Caki2 (cell line): ENCODE data around the gene PDZD2. TPM values are rescaled to one million over a fixed set of nuclear protein-coding genes. Genes with fewer than 3 reads are reported as not detected.

ENCODE experiments used
- DNase-seq: peaks from one replicate; pipeline ENCODE4 v3.0.0-alpha.2; 2015; ENCODE audit warnings: low read depth
- in situ Hi-C: cut with HindIII; loops from 2 replicates; pipeline ENCODE4 v1.10.0; 2016; ENCODE audit warnings: low sequenced_read_pairs, low pct_unique_long_range_greater_than_20kb, mixed read lengths
- total RNA-seq: library from RNA; depleted of rRNA; stranded (reverse); fragments of >200 nt; shearing (Covaris generic); gene quantifications from 2 replicates; pipeline ENCODE4 v1.2.3, GENCODE V29; 2014; ENCODE audit warnings: low replicate concordance

PDZD2 gene
- total RNA-seq, 1 experiment from 2014 or later = 0.17 TPM

GRCh38 chr5:31825518-31826068 lies 186.7 kb downstream of the PDZD2 start:
- in situ Hi-C loops = no loop called here

DNA sequence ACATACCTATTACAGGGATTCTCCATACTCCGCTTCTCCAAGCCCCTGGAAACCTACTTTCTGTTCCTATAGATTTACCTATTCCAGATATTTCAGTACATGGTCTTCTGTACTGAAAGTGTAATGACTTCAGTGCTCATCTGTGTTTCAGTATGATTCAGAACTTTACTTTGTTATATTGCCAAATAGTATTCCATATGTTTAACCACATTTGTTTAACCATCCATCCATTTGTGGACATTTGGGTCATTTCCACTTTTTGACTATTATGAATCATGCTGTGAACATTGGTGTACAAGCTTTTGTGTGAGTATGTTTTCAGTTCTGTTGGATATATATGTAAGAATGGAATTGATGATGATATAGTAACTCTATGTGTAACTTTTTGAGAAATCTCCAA lies 188.9 kb downstream of the PDZD2 start:
- no peak for DNase-seq
- in situ Hi-C loops = no loop called here

More at GRCh38 chr5:31825518-31826068, 186.7 kb downstream of the PDZD2 start:
- DNase-seq = peak; percentile 53

GRCh38 chr5:31832966-31833365 lies 194.0 kb downstream of the PDZD2 start:
- DNase-seq = no peak
- in situ Hi-C loops = no loop called here

DNA sequence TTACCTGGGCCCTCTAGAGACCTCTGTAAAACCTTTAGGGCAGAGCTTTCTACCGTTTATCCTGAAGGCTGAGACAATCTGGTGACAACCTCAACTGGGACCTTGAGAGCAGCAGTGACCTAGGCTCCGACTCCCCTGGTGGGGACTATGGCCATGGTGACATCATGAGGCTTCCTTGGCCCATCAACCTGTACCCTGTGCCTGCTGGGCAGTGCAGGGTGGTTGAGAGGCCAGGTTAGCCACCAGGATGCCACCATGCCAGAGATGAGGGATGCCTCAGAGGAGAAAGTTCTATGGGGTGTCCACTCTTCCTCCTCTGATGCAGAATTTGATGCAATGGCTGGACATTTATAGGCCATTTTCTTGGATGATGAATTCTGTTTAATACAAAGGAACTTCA lies 194.8 kb downstream of the PDZD2 start:
- no peak for DNase-seq
- in situ Hi-C loops = no loop called here

DNA sequence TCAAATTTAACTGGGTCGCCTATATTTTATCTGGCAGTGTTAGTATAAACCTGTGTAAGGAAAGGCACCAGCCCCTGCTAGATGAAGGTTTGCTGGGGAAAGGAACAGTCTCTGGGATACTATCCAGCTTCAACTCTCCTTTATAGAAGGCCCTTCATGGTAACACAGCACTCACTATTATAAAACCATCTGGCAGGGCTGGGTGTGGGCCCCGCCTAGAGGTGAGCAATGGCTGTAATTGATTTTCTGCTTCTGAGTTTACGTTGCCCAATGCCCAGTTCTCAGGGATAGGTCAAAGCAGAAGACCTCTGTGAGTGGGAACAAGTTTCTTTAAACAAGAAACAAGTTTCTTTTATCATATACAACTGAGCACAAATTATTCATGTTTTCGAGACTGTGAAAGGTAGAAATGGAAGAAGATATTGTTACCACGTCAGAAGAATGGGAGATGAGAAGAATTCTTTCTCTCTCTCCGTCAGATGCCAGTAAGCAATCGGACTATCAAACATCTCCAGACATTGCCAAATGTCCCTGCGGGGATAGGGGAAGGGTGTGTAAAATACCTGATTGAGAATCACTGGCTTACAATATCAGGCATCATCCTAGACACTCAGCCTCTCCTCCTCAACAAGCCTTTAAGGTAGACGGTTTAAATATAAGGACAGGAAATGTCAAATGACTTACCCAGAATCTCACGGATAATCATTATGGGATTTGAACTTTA lies 205.9 kb downstream of the PDZD2 start:
- no peak for DNase-seq
- in situ Hi-C loops = no loop called here

DNA sequence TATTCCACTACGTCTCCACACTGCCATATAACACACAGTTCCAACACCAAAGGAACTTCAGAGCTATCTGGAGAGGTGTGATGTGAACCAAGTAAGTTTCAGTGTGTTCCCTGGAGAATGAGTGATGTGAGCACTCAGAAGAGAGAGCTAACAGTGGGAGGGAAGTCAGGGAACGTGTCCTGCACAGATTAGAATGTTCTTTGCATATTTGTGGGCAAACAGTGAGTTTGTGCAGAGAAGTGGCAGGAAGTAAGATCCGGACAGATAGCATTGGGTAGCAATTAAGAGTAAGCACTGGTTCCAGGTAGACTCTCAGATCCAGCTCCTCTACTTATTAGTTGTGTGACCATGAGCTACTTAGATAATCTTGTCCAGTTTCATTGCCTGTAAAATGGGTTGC lies 206.4 kb downstream of the PDZD2 start:
- in situ Hi-C loops = no loop called here
- DNase-seq = no peak

GRCh38 chr5:31846934-31847333 lies 208.0 kb downstream of the PDZD2 start:
- in situ Hi-C loops = no loop called here

GRCh38 chr5:31847354-31847753 lies 208.4 kb downstream of the PDZD2 start:
- in situ Hi-C loops = no loop called here
- DNase-seq = no peak

More at GRCh38 chr5:31846934-31847333, 208.0 kb downstream of the PDZD2 start:
- DNase-seq = no peak

- no peak for DNase-seq
- in situ Hi-C loops = no loop called here
Measured at GRCh38 chr5:31850981-31851689, 212.2 kb downstream of the PDZD2 start.

- DNase-seq = no peak
Measured at GRCh38 chr5:31853398-31854135, 214.6 kb downstream of the PDZD2 start.

GRCh38 chr5:31854181-31855133 lies 215.5 kb downstream of the PDZD2 start:
- in situ Hi-C loops = no loop called here
- no peak for DNase-seq

More at GRCh38 chr5:31853398-31854135, 214.6 kb downstream of the PDZD2 start:
- in situ Hi-C loops = no loop called here

- in situ Hi-C loops = no loop called here
- no peak for DNase-seq
Measured at GRCh38 chr5:31855134-31856040, 216.5 kb downstream of the PDZD2 start.

- no peak for DNase-seq
- in situ Hi-C loops = no loop called here
Measured at GRCh38 chr5:31859096-31859495, 220.2 kb downstream of the PDZD2 start.

GRCh38 chr5:31860278-31860677 lies 221.3 kb downstream of the PDZD2 start:
- DNase-seq = no peak
- in situ Hi-C loops = no loop called here

DNA sequence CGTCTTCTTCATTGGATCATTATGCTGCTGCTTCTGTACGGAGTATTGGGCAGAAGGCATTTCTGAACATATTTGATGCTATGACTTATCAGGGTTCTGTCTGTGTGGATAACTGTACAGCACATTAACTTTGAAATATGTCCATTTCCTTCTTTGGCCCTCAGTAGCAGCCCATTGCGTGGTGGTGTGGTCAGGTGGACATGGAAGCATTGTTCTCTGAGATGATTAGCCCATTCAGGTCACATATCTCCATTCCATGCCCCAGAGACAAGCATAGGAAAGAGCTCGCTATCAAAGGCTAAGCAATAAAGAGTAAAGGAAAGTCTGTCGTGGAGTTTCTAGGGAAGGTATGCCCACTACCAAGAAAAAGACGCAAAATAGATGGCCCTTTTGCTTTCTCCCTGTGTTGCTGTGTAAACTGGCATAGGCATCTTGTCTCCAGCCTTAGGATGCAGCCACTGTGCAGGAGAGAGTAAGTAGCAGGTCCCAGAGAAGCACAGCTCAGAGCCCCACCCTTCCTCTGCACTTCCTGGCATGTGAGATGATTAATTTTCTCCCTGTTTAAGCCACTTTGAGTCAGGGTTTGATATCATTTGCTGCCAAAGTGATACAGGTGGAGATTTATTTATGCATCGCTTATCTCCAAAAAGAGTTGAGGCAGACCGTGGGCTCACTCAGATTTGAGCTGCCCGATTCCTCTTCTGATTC lies 221.9 kb downstream of the PDZD2 start:
- DNase-seq = no peak
- in situ Hi-C loops = no loop called here

- in situ Hi-C loops = no loop called here
- no peak for DNase-seq
Measured at GRCh38 chr5:31861601-31862000, 222.7 kb downstream of the PDZD2 start.
